GM23338 (cell line): ENCODE data around the gene FGD3. TPM values are rescaled to one million over a fixed set of nuclear protein-coding genes. Genes with fewer than 3 reads are reported as not detected.

Source experiments
- ATAC-seq: fragments of 200-7000 bp; cut with Tn5 transposase; 3 replicates; pipeline ENCODE4 v1.9.1; 2020
- DNase-seq: peaks from one replicate; pipeline ENCODE4 v3.0.0-alpha.2; 2015; ENCODE audit warnings: low spot score
- H2AFZ ChIP-seq: fragments of 200-600 bp; sonication (generic); 2 replicates; pipeline ENCODE4 v1.8.0; 2016; ENCODE audit warnings: antibody characterized with exemption, mild to moderate bottlenecking, moderate library complexity
- H3F3A ChIP-seq: fragments of 200-600 bp; sonication (generic); replicated peaks from 2 replicates; pipeline ENCODE4 v1.8.0; 2017; ENCODE audit warnings: antibody characterized with exemption, mixed run types, low read depth
- H3K27ac ChIP-seq: fragments of 200-600 bp; sonication (generic); 2 replicates; pipeline ENCODE4 v1.6.1; 2016; ENCODE audit warnings: low read depth
- H3K27me3 ChIP-seq: fragments of 200-600 bp; sonication (generic); 2 replicates; pipeline ENCODE4 v1.8.0; 2016; ENCODE audit warnings: mild to moderate bottlenecking, mixed run types, moderate library complexity; ENCODE audit not compliant: insufficient read depth
- H3K36me3 ChIP-seq: fragments of 200-600 bp; sonication (generic); 2 replicates; pipeline ENCODE4 v1.8.0; 2016; ENCODE audit warnings: mild to moderate bottlenecking; ENCODE audit not compliant: insufficient read depth
- H3K4me1 ChIP-seq: fragments of 200-600 bp; sonication (generic); 2 replicates; pipeline ENCODE4 v1.8.0; 2016; ENCODE audit warnings: mild to moderate bottlenecking, moderate library complexity; ENCODE audit not compliant: insufficient read depth
- H3K4me2 ChIP-seq: fragments of 200-600 bp; sonication (generic); 2 replicates; pipeline ENCODE4 v1.7.1; 2017; ENCODE audit warnings: mixed run types
- H3K4me3 ChIP-seq: fragments of 200-600 bp; sonication (generic); 2 replicates; pipeline ENCODE4 v1.6.1; 2016; ENCODE audit warnings: mixed run types
- H3K79me2 ChIP-seq: fragments of 200-600 bp; sonication (generic); replicated peaks from 2 replicates; pipeline ENCODE4 v1.8.0; 2017; ENCODE audit warnings: mild to moderate bottlenecking; ENCODE audit not compliant: insufficient read depth
- H3K9me2 ChIP-seq: fragments of 200-600 bp; sonication (generic); 2 replicates; pipeline ENCODE4 v1.8.0; 2017; ENCODE audit not compliant: insufficient read depth
- H4K20me1 ChIP-seq: fragments of 200-600 bp; sonication (generic); replicated peaks from 2 replicates; pipeline ENCODE4 v1.8.0; 2017; ENCODE audit warnings: mild to moderate bottlenecking; ENCODE audit not compliant: insufficient read depth
- H3K27ac Mint-ChIP-seq: 2 replicates; pipeline ENCODE4 v1.8.0; 2020; ENCODE audit warnings: inconsistent platforms, mild to moderate bottlenecking, moderate library complexity, mixed read lengths
- H3K27me3 Mint-ChIP-seq: 3 replicates; pipeline ENCODE4 v1.8.0; 2022; ENCODE audit warnings: low read depth, mild to moderate bottlenecking, moderate library complexity, mixed read lengths, inconsistent platforms; ENCODE audit not compliant: insufficient read depth, poor library complexity
- H3K36me3 Mint-ChIP-seq: 3 replicates; pipeline ENCODE4 v1.8.0; 2021; ENCODE audit warnings: low read depth, mild to moderate bottlenecking, inconsistent platforms, moderate library complexity, mixed read lengths
- H3K4me1 Mint-ChIP-seq: 3 replicates; pipeline ENCODE4 v1.8.0; 2020; ENCODE audit warnings: mild to moderate bottlenecking, inconsistent platforms, mixed read lengths
- H3K4me3 Mint-ChIP-seq: 3 replicates; pipeline ENCODE4 v1.8.0; 2021; ENCODE audit warnings: moderate library complexity, mild to moderate bottlenecking, inconsistent platforms, mixed read lengths
- H3K9me3 Mint-ChIP-seq: 3 replicates; pipeline ENCODE4 v1.8.0; 2020; ENCODE audit warnings: moderate library complexity, mild to moderate bottlenecking, inconsistent platforms, mixed read lengths
- CREB1 ChIP-seq: fragments of 250-450 bp; sonication (Bioruptor Pico); IDR thresholded peaks from 2 replicates; pipeline ENCODE4 v1.5.0; 2020; ENCODE audit warnings: low read depth, mild to moderate bottlenecking, moderate library complexity
- EZH2 ChIP-seq: fragments of 200-600 bp; sonication (generic); IDR thresholded peaks from one replicate; pipeline ENCODE4 v1.8.0; 2017; ENCODE audit warnings: antibody characterized with exemption, mild to moderate bottlenecking, low read depth; ENCODE audit not compliant: unreplicated experiment
- EZH2phosphoT487 ChIP-seq: fragments of 200-600 bp; sonication (generic); IDR thresholded peaks from one replicate; pipeline ENCODE4 v1.8.1; 2018; ENCODE audit warnings: antibody characterized with exemption; ENCODE audit not compliant: unreplicated experiment
- JUNB ChIP-seq: IDR thresholded peaks from one replicate; pipeline ENCODE4 v1.6.1; 2016; ENCODE audit warnings: antibody characterized with exemption; ENCODE audit not compliant: unreplicated experiment
- NANOG ChIP-seq: IDR thresholded peaks from 2 replicates; pipeline ENCODE4 v1.6.1; 2016; ENCODE audit warnings: antibody characterized with exemption, borderline replicate concordance
- POLR2AphosphoS5 ChIP-seq: IDR thresholded peaks from 2 replicates; pipeline ENCODE4 v1.6.1; 2016; ENCODE audit warnings: antibody characterized with exemption, low read depth
- ZNF114 ChIP-seq: fragments of 250-450 bp; sonication (Bioruptor Pico); IDR thresholded peaks from 2 replicates; pipeline ENCODE4 v1.5.0; 2020; ENCODE audit warnings: mild to moderate bottlenecking, moderate library complexity
- polyA plus RNA-seq: library from polyadenylated mRNA; unstranded; fragments of >200 nt; fragmentation: Nextera tagmentation; extraction: Ambion mirVana; gene quantifications from 2 replicates; pipeline ENCODE4 v1.2.1, GENCODE V29; 2016
- total RNA-seq: library from RNA; depleted of rRNA; stranded (reverse); fragments of >200 nt; shearing (Covaris generic); gene quantifications from 2 replicates; pipeline ENCODE4 v1.2.3, GENCODE V29; 2014
- TF ChIP-seq, protein P1 (sequence below): fragments of 250-450 bp; sonication (Bioruptor Pico); IDR thresholded peaks from 2 replicates; pipeline ENCODE4 v1.5.0; 2020; ENCODE audit warnings: mild to moderate bottlenecking, moderate library complexity
- TF ChIP-seq, protein P2 (sequence below), 2 experiments: fragments of 200-600 bp in 1 of 2; sonication (generic) in 1 of 2; conservative IDR thresholded peaks; 2 replicates each; pipeline versions ENCODE4 v1.5.1 to v1.6.1; 2016 to 2017; ENCODE audit warnings: antibody characterized with exemption in 2 of 2, low read depth in 2 of 2, mild to moderate bottlenecking in 2 of 2, moderate library complexity in 1 of 2
- TF ChIP-seq, protein P3 (sequence below): IDR thresholded peaks from 2 replicates; pipeline ENCODE4 v1.6.1; 2016; ENCODE audit warnings: antibody characterized with exemption

Gene FGD3
- total and polyA plus RNA-seq, 2 experiments from 2014 or later: 0.95 to 1.7 TPM

DNA sequence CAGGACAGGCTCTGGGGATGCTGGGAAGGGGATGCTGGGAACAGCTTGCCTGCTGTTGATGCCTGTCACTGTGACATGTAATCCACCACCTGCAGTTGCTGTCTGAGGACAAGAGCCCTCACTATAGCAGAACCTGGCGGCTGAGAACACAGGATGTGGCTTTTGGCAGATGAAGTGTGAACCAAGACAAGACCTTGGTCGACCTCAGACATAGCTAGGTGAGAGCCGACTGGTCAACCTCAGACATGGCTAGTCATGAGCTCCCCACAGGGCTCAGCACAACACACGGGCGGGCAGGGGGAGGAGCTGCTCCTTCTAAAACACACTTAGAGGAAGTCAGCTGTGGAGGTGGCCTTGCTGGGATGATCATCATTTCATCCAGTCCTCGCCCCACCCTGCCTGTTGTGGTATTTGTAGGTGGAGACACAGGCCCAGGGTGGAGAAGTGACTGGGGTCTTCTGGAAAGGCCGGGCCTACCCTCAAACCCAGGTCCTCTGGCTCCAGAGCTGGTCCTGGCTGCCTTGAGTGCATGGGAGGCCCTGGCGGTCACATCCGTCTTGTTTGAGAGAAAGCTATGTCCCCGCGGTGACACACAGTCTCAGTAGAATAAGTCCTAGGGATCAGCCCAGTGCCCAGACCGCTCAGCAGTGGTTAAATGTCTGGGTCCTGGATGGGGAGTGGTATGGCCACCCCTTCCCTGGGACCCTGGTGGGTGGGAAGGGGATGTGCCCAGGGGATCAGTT is 117.2 kb downstream of the FGD3 start (continued):
- TF ChIP-seq, protein P1, sequence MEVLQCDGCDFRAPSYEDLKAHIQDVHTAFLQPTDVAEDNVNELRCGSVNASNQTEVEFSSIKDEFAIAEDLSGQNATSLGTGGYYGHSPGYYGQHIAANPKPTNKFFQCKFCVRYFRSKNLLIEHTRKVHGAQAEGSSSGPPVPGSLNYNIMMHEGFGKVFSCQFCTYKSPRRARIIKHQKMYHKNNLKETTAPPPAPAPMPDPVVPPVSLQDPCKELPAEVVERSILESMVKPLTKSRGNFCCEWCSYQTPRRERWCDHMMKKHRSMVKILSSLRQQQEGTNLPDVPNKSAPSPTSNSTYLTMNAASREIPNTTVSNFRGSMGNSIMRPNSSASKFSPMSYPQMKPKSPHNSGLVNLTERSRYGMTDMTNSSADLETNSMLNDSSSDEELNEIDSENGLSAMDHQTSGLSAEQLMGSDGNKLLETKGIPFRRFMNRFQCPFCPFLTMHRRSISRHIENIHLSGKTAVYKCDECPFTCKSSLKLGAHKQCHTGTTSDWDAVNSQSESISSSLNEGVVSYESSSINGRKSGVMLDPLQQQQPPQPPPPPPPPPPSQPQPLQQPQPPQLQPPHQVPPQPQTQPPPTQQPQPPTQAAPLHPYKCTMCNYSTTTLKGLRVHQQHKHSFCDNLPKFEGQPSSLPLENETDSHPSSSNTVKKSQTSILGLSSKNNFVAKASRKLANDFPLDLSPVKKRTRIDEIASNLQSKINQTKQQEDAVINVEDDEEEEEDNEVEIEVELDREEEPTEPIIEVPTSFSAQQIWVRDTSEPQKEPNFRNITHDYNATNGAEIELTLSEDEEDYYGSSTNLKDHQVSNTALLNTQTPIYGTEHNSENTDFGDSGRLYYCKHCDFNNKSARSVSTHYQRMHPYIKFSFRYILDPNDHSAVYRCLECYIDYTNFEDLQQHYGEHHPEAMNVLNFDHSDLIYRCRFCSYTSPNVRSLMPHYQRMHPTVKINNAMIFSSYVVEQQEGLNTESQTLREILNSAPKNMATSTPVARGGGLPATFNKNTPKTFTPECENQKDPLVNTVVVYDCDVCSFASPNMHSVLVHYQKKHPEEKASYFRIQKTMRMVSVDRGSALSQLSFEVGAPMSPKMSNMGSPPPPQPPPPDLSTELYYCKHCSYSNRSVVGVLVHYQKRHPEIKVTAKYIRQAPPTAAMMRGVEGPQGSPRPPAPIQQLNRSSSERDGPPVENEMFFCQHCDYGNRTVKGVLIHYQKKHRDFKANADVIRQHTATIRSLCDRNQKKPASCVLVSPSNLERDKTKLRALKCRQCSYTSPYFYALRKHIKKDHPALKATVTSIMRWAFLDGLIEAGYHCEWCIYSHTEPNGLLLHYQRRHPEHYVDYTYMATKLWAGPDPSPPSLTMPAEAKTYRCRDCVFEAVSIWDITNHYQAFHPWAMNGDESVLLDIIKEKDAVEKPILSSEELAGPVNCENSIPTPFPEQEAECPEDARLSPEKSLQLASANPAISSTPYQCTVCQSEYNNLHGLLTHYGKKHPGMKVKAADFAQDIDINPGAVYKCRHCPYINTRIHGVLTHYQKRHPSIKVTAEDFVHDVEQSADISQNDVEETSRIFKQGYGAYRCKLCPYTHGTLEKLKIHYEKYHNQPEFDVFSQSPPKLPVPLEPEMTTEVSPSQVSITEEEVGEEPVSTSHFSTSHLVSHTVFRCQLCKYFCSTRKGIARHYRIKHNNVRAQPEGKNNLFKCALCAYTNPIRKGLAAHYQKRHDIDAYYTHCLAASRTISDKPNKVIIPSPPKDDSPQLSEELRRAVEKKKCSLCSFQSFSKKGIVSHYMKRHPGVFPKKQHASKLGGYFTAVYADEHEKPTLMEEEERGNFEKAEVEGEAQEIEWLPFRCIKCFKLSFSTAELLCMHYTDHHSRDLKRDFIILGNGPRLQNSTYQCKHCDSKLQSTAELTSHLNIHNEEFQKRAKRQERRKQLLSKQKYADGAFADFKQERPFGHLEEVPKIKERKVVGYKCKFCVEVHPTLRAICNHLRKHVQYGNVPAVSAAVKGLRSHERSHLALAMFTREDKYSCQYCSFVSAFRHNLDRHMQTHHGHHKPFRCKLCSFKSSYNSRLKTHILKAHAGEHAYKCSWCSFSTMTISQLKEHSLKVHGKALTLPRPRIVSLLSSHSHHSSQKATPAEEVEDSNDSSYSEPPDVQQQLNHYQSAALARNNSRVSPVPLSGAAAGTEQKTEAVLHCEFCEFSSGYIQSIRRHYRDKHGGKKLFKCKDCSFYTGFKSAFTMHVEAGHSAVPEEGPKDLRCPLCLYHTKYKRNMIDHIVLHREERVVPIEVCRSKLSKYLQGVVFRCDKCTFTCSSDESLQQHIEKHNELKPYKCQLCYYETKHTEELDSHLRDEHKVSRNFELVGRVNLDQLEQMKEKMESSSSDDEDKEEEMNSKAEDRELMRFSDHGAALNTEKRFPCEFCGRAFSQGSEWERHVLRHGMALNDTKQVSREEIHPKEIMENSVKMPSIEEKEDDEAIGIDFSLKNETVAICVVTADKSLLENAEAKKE (CRISPR knock-in tag): no peak
- no peak for TF ChIP-seq JUNB
- TF ChIP-seq NANOG: no peak
- TF ChIP-seq POLR2AphosphoS5: no peak
- TF ChIP-seq EZH2: no peak
- no peak for TF ChIP-seq EZH2phosphoT487

DNA sequence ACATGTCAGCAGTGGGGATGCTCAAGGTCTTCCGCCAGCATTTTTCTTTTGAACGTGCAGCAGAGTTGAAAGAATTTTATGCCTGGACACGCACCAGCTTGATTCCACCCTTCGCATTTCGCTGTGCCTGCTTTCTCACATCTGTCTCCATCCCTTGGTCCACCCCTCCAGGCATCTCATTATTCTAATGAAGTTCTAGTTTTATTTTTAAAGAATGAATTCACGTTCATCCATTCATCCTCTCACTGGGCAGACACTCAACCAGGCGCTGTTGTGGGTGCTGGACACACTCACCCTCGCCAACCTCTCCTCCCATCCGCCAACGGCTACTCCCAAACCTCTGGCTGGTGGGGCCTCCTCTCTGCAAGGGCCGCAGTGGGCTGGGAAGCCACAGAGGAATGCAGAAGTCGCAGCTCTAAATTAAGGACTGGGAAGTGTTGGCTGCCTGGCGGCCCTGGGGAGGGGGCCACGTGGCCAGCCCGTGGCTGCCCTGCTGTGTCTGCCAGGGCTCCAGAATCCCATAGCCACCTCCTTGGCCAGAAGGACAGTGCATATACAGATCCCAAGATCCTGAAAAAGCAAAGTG is 117.9 kb downstream of the FGD3 start:
- H3K27ac ChIP-seq: no peak overlapping the region
- no peaks in the 10 kb centered on the region for H3K27me3 ChIP-seq
- Mint-ChIP-seq H3K4me1 (peaks cover 13% of the 10 kb centered on the region), H3K4me3 (no peak overlapping the region), H3K27me3 (peaks cover 14% of the 10 kb centered on the region), H3K36me3 (no peaks in the 10 kb centered on the region), H3K9me3 (no peaks in the 10 kb centered on the region), H3K27ac (no peak overlapping the region)
- no peaks in the 10 kb centered on the region for H3F3A ChIP-seq
- H4K20me1 ChIP-seq: no peaks in the 10 kb centered on the region
- H3K9me2 ChIP-seq: no peaks in the 10 kb centered on the region
- no peak for ATAC-seq
- H3K79me2 ChIP-seq: no peaks in the 10 kb centered on the region
- no peak overlapping the region for H2AFZ ChIP-seq
- H3K4me1 ChIP-seq: 0 out of 2 replicates have a peak, but pooled peaks cover 3% of the 10 kb centered on the region
- no peak for DNase-seq
- no peaks in the 10 kb centered on the region for H3K36me3 ChIP-seq
- H3K4me3 ChIP-seq: no peak overlapping the region
- no peak overlapping the region for H3K4me2 ChIP-seq
- TF ChIP-seq, protein P2, sequence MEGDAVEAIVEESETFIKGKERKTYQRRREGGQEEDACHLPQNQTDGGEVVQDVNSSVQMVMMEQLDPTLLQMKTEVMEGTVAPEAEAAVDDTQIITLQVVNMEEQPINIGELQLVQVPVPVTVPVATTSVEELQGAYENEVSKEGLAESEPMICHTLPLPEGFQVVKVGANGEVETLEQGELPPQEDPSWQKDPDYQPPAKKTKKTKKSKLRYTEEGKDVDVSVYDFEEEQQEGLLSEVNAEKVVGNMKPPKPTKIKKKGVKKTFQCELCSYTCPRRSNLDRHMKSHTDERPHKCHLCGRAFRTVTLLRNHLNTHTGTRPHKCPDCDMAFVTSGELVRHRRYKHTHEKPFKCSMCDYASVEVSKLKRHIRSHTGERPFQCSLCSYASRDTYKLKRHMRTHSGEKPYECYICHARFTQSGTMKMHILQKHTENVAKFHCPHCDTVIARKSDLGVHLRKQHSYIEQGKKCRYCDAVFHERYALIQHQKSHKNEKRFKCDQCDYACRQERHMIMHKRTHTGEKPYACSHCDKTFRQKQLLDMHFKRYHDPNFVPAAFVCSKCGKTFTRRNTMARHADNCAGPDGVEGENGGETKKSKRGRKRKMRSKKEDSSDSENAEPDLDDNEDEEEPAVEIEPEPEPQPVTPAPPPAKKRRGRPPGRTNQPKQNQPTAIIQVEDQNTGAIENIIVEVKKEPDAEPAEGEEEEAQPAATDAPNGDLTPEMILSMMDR (conservative IDR thresholded peaks at IDR 0.05; ENCODE audit: low read depth in 2 of 2): no peak
- TF ChIP-seq EZH2 (no peak), JUNB (no peak), ZNF114 (CRISPR knock-in tag) (no peak), EZH2phosphoT487 (no peak), CREB1 (CRISPR knock-in tag) (no peak), NANOG (no peak)
- TF ChIP-seq, protein P3, sequence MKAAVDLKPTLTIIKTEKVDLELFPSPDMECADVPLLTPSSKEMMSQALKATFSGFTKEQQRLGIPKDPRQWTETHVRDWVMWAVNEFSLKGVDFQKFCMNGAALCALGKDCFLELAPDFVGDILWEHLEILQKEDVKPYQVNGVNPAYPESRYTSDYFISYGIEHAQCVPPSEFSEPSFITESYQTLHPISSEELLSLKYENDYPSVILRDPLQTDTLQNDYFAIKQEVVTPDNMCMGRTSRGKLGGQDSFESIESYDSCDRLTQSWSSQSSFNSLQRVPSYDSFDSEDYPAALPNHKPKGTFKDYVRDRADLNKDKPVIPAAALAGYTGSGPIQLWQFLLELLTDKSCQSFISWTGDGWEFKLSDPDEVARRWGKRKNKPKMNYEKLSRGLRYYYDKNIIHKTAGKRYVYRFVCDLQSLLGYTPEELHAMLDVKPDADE: no peak
